GM21526 (cell line): ENCODE data around the gene PLEKHA6.

Source experiments
- ATAC-seq: cut with Tn5 transposase; IDR thresholded peaks from one replicate; pipeline ENCODE4 v1.9.1; 2021; ENCODE audit warnings: moderate library complexity; ENCODE audit not compliant: unreplicated experiment, low FRiP score

The PLEKHA6 gene

DNA sequence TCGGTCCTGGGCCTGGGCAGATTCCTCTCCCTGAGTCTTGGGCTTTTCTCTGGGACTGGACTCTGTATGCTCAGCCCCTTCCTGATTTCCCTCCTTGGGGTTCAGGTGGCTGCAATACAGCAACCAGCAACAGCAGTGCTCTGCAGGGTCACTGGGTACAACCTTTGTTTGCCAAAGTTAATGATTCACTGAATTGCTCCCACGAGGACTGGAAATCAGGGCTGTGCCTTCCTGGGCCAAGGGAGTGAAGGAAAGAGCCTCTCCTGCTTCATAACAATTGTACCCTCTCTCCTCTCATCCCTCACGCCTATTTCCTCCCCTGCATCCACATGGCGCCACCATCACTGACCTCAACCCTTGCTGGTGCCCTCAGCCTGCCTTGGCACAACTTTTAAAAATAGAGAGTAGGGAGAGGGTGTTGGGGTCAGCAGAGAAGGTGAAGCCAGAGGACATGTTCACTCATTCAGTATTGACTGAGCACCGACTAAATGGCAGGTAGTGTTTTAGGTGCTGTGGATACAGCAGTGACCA, 93.2 kb downstream of the PLEKHA6 start:
- ATAC-seq: no peak

DNA sequence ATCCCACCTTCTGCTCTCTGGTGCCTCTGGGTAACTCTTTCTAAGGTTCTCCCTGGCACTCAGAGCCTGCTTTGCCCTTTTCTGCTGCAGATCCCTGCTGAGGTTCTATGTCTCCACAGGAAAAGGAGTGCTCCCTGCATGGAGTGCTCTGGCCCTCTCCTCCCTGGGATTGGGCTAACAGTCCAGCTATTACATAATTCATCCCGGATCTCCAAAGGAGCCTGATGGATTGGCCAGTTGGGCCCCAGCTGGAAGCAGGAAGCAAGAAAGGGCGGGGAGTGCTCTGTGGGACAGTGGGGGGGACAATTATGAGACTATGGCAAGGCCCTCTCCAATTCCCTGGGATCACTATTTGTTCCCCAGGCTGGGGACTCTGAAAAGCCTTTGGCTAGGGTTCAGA, 94.1 kb downstream of the PLEKHA6 start:
- no peak for ATAC-seq

DNA sequence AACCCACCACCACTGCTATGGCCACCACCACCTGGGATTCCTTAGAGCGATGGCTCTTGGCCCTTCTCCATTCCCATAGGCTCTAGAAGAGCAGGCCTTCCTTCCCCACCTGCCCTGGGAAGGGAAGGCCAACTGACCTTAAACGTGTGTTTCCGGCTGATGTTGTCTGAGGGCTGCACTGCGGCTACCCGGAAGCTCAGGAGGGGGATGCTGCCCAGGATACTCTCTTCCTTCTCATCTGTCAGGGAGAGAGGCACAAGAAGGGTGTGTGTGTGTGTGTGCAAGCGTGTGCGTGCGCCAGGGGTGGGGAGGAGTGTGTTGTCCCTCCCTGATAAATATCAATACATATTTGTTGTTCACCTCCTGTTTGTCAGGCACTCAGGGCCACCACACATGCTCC, 94.9 kb downstream of the PLEKHA6 start:
- no peak for ATAC-seq

DNA sequence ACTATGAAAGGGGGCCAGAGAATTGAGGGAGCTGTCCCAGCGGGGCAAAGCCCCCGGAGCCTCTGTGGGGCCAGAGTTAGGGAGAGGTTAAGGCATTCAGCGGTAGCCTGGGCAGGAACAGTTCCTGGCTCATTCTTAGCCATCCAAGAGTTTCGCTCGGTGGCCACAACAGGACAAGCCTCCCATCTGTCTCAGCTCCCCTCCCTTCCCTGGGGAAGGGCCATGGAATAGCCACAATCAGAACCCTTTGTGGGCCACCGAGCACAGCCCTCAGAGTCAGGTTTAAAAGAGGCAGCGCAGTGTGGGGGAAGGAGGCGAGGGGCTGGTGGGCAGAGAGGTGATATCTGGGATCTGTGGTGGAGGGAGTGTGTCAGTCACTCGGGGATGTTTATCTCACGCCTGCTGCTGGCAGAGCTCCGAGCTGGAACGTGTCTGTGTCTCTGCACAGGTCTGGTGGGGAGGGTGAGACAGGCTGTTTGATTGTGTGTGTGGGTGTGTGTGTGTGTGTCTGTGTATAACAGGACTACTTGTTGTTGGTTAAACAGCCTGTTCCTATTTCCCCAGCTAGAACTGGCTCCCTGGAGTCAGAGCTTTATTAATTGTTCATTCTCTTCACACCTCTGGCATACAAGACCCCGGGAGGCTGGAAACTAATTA, 96.3 kb downstream of the PLEKHA6 start:
- ATAC-seq: no peak

DNA sequence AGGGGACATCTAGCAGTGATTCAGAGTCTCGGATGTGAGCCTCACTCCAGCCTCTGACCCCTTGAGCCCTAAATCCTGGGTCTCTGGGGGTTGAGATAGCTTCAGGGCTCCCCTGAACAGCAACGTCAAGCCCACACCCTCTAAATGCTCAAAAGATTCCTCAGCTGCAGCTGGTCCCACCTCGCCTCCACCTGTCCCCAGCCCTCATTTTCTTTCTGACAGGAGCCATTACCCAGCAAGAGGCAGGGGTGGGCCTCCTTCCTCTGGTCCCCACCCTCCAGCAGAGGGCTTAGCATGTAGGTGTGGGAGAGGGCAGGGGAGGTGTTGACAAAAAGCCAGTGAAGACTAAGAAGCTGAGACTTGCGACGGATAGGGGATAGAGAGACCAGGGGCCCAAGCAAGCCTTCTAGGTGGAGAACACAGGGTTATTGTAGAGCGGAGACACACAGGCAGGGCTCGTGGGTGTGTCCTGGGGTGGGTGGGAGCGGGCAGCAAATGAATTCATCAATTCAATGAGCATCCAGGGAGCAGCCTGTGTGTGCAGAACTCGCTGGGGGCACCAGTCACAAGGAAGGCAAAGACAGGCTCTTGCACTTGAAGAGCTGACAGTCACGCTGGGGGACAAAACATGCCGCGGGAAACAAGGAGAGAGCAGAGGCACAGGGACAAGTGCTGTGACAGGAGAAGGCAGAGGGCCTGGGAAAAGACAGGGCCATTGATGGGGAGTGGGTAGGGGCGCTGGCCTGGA, 97.0 kb downstream of the PLEKHA6 start:
- ATAC-seq: no peak

DNA sequence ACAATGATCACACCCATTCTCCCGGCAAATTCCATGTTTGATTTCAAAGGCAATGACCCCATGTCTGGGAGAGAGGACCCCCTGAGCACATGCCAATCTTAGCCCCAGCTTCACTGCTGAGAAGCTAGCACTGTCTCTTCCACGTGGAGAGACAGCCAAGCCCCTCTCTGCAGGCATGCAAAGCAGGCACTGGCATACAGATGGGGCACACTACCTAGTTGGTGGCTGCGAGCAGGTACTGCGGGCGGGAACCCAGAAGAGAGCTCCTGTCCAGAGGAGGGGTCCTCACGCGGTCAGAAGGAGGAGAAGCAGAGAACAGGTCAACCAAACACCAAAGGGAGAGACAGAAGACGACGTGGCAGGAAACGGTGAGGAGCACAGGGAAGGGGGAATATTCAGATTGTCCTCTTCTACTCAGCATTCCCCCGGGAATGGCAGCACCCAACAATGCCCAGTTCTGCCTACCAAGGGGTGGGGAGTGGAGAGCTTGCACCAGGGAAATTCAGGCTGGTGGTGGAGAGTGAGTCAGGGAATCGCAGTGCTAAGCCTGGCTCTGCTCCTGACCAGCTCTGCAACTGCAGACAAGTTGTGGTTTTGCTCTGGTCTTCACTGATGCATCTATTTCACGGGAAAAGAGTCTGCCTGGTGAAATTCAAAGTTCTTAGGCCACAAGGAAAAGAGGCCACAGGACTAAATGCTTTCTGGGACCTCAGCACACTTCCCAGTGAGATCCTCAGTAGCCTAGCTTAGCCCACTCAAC, 97.8 kb downstream of the PLEKHA6 start:
- ATAC-seq: no peak

DNA sequence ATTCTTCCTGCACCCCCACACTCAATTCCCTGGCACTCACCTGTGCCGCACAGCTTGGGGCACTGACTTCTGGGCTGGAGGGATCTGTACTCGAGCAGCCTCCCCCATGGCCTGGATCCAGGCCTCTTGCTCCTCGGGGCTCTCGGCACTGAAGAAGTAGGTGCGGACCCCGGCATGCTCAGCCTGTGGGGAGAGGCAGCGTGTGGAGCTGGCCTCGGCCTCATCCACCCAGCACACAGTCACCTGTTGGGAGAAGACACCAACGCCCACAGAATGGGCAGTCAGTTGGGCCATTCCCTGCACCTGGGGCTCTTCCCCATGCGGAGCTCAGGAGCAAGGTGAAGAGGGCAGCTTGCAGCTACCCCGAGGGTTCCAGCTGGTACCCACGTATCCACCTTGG, 98.5 kb downstream of the PLEKHA6 start:
- ATAC-seq: no peak

DNA sequence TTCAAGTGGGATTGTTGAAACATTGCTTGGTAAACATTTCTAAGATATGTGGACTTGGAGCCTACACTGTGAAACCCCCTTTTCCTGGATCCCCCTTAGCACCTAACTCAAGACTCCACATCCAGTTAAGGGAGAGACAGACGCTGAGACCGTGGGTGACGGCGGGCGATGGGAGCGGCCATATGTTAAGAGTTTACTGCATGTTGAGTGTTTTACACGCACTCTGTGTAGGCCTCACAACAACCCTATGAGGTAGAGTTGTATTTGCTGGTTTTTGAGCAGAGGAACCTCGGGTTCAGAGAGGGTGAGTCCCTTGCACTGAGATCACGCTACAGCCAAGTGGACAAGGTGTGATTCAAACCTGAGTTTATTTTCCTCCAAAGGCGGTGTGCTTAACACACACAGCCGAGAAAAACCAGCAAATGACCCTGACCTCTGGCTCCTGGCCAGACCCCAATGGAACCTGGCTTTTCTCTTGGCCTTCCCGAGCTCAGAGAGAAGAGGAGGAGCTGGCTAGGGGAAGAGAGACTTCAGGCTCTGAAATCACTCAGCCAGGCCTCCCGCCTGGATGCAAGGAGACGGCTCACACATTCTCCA, 99.0 kb downstream of the PLEKHA6 start:
- ATAC-seq: no peak

DNA sequence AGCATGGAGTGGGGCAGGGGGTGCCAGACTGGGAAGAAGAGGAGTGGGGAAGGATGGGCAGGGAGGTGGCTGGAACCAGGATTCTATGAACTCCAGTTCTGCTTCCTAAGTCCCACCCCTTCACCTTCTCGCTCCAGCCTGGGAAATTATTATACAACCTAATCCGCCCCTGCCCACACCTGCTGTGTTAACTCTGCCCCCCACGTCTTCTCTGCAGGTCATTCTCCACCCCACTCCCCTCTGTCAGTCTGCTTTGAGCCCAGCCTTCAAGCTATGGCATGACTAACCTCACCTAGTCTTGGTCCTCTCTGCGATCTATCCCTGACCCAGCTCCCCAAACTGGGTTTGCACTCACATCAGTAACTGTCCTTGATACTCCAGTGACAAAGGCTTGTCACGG, 99.9 kb downstream of the PLEKHA6 start:
- no peak for ATAC-seq

DNA sequence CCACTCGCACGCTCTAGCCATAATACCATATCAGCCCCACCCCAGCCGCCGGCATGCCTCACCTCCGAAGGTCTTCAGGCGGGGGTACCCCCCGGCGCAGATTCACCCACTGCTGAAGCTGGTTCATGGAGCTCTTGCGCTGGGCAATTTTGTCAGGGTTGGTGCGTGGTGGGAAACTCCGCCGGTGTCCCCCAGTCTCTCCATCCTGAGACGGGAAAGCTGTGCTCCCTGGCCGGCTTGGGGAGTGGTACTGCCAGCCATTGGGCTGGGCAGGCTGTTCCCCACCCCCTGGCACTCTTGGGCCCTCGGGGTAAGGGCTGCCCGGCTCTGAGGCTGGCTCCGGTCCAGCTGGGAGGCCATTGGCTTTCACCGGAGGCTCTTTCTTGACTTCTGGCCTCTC, 100.5 kb downstream of the PLEKHA6 start:
- no peak for ATAC-seq

DNA sequence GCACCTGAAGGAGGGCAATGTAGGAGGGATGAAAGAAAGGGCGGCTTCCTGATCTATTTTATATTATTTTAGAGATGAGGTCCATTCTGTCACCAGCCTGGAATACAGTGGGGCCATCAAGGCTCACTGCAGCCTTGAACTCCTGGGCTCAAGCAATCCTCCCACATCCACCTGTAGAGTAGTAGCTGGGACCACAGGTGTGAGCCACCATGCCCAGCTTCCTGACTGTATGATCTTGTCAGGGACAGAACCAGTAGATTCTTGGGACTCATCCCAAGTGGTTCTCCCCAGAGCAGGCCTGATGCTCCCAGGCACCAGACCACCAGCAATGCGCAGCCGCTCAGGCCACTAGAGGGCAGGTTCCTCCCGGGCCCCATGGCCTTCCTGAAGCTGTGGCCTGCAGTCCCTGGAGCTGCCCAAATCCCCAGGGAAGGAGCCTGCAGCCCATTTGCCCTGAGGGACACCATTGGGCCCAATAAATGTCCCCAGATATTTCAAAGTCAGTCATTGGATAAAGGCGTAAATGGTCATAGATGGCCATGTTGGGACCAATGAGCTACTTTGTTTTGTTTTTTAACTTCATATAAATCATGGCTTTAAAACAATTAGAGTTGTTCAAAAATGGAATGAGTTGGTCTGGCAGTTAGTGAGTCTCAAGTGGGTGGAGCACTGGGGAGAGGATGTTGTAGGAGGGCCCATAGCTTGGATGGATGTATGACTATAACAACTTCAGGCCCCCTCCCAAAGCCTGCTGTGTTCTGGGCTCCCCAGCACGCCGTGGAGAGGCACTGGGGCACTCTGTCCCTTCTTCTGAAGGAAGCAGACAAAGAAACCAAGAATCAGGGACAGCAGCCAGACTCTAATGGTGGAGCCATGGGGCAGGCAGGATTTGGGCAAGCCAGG, 101.3 kb downstream of the PLEKHA6 start:
- ATAC-seq: no peak

DNA sequence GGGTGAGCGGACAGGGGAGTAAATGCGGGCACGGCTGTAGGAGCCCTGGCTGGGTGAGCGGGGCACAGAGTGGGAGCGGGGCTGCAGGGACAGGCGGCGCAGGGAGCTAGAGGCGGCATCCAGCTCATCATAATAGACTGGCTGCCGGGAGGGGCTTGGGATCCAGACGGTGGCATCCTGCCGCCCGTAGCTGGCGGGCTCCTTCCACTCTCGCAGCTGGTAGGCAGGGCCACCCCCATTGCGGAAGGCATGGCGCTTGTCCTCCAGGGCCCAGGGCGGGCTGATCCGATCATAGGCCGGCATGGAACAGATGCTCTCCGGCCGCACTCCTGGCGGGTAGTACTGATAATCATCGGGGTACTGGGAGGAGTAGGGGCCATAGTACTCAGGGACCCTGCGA, 102.3 kb downstream of the PLEKHA6 start:
- ATAC-seq: no peak

DNA sequence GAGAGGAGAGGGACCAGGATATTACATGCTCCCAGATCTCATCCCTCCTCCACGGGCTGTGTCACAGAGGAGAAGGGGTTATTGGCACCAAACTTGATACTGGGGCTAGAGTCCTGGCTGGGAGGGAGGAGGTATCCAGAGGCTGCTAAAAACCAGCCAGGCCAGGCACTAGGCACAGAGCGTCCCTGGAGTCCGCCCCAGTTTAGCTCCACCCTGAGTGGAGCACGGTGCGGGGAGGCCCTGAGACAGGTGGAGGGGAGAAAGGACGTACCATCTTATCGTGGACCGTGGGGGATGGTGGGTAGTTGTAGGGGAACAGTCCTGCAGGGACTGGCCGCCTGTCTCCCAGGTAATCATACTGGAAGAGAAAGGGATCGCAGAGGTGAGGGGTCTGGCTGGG, 103.2 kb downstream of the PLEKHA6 start:
- no peak for ATAC-seq

DNA sequence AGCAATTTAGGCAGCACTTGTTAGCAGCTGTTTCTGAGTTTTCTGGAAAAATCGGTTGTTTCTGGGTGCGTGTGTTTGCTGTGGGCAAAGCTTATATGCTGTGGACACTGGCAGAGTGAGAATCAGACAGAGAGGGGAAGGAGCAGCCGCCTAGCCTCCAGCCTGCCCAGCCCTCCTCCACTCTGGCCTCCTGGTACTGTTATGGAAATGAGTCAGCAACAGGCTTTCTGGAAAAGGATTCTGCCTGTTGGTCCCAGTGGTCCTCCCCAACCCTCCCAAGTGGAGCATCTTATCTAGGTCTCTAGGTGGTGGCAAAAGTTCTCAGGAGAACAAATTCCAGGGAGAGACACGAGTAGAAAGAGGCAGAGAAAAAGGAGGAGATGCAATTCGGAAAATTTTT, 103.8 kb downstream of the PLEKHA6 start:
- no peak for ATAC-seq

DNA sequence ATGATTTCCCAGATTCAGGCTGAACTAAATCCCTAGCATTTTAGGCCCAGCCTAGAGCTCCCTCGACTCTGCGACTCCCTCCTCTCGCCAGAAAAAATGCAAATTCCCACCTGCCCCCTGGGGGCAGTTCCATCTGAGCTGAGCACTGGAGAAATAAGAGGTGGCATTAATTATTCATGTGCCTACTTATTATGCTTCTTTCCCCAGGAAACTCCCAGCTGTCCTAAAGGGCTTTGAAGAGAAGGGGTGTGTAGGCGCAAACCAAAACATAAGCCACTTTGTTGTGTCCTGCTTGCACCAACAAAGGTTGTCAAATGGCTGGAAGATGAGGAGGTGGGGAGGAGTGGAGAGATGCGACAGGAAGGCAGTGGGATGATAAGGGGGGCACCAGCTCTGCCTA, 104.5 kb downstream of the PLEKHA6 start:
- no peak for ATAC-seq

DNA sequence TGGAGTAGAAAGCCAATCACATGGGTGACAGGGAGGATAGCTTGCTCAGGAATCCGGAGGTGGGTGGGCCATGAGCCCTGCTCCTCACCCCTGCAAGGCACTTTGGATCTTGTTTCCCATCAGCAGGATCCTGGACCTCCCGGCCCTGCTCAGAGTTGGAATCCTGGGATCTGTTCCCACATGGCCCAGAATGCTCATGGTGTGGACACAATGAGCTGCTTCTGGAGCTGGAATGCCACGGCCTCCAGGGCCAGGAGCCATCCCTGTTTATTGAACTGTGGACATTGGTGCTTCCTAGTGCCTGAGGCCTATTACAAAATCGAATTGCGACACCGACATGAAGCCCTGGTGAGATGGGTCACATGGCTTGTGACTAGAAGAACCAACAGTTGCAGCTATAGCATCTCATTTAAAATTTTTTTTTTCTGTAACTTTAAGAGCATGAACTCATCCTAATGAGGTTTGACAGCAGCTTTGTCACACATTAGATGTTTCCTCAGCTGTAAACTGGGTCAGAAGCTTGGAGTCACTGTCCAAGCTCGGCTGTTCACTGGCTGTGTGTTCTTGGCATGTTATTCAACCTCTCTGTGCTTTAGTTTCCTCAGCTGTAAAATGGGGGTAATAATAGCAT, 105.6 kb downstream of the PLEKHA6 start:
- no peak for ATAC-seq

DNA sequence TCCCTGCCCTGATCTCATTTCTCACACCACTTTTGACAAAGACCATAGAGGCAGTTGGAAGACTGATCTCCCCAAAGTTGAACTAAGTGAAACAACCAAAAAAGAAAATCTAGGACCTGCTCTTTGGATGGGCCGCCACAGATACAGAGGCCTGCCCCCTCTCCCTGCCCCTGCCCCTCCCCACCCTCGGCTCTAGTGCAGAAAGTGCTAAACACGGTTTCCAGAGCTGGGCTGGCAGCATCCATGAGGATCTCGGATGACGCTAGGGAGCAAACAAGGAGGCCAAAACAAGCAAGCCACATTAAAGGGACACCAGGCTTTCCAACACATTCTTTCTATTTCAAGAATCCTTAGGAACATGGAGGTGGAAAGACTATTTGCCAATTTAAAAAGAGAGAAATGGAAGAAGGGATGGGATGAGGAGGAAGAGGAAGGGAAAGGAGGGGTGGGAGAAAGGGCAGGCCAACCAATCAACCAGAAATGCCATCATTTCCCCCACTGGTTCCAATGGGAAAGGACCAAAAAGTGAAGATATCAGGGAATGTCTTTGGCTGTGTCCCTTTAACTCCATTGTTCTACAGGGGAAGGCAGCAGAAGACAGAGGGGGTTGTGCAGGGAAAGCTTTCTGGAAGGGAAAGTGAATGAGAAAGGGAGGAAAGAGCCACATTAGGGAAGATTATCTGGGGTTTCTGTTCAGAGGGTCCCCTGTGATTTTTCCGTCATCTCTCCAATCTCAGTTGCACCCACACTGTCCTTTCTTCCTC, 107.6 kb downstream of the PLEKHA6 start:
- no peak for ATAC-seq

DNA sequence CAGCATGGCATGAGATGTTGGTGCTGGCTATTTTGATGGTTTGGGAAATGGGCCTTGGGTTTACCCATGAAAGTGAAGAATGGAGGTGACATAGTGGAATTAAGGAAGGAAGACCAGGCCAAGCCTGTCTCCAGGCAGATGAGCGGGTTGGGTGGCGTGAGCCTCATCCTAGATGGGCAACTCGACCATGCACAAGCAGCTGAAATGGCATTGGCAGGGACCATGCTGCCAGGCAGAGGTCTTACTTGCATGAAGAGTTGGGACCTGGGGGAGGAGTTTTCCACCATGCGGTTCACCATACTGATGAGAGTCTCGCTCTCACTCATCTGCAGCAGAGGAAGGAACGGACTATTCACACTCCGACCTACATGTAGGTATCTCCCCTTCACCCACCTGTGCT, 108.4 kb downstream of the PLEKHA6 start:
- ATAC-seq: no peak
